NCI-H2227 (cell line): Measurements from ENCODE around the gene ANTKMT.
A peak's percentile ranks its signal among the peaks of the same experiment; 100 is the strongest.

ENCODE experiments used
- DNase-seq: peaks from one replicate; lab custom pipeline; 2025; ENCODE audit not compliant: unreplicated experiment; lab: John Stamatoyannopoulos, UW

ANTKMT gene

DNA sequence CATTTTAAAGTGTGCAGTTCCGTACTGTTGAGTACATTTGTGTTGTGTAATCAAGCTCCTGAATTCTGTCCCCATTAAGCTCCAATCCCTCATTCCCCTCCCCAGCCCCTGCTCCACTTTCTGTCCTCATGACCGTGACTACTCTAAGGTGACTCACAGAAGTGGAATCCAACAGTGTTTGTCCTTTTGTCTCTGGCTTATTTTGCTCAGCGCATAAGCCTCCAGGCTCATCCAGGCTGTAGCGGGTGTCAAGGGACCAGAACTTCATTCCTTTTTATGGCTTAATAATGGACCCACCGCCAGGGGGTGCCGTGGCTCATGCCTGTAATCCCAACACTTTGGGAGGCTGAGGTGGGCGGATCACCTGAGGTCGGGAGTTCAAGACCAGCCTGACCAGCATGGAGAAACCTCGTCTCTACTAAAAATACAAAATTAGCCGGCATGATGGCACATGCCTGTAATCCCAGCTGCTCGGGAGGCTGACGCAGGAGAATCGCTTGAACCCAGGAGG lies 8.2 kb upstream of the ANTKMT start:
- DNase-seq = peak; percentile 59

- DNase-seq = no peak
These were observed 6.9 kb upstream of the ANTKMT start for GRCh38 chr16:714079-714478.

GRCh38 chr16:714558-715476 lies 6.1 kb upstream of the ANTKMT start, which contains the start of gene METRN:
Gene METRN (plus strand): TSS chr16:715118. CDS start chr16:715290, 172 bp downstream.
- peak; percentile 95 for DNase-seq

GRCh38 chr16:715477-716199 lies 5.3 kb upstream of the ANTKMT start:
- peak; percentile 72 for DNase-seq

DNA sequence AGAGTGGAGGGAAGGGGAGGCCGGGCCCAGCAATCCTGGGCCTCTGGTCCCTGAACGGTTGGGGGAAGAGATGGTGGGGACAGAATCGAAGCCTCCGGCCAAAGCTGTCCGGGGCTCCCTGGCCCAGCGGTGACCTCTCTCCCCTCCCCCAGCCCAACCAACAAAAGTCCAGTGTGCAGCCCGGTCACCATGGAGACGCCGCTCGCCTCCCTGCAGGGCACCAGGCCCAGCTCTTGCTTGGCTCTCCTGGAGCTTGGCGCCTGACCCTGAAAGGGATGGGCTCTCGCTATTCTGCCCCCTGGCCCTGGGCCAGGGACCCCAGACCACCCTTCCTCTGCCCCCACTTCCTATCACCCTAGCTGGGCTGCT lies 4.8 kb upstream of the ANTKMT start:
- peak; percentile 72 for DNase-seq

DNA sequence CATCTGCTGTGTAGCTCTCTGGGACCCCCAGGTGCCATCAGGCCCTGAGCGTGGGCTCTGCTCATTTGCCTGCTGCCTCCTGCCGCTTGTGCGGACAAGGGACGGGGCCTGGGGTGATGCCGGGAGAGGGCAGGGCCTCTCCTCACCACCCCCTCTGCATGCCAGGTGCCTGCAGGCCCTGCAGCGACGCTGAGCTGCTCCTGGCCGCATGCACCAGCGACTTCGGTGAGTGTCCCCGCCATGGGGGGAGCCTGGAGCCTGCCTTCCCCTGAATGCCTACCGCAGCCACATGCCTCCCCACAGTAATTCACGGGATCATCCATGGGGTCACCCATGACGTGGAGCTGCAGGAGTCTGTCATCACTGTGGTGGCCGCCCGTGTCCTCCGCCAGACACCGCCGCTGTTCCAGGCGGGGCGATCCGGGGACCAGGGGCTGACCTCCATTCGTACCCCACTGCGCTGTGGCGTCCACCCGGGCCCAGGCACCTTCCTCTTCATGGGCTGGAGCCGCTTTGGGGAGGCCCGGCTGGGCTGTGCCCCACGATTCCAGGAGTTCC lies 4.1 kb upstream of the ANTKMT start:
- DNase-seq = peak; percentile 28

- DNase-seq = no peak
These were observed 3.3 kb upstream of the ANTKMT start for GRCh38 chr16:717450-718245.

- no peak for DNase-seq
These were observed 2.6 kb upstream of the ANTKMT start for GRCh38 chr16:718389-718788.

DNA sequence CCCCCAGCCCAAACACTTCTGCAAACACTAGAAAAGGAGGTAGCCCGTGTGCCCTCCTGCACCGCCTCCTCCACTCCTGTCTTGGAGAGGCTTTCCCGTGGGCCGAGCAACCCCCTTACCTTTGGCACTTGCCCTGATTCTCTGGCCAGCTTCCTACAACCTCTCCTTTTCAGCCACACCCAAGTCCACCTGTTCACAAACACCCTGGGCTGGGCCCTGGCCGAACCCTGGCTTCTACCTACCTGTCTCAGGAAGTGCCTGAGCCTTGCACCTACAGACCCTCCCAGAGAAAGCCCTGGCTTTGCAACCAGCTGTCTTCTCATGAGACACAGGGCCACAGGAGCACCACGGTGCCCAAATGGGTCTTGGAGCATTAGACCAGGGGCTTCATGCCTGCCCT lies 2.0 kb upstream of the ANTKMT start:
- no peak for DNase-seq

GRCh38 chr16:719815-720446 lies 1.0 kb upstream of the ANTKMT start:
- peak; percentile 68 for DNase-seq

- DNase-seq = peak; percentile 89
These were observed 428 bp upstream of the ANTKMT start for GRCh38 chr16:720447-720989.

DNA sequence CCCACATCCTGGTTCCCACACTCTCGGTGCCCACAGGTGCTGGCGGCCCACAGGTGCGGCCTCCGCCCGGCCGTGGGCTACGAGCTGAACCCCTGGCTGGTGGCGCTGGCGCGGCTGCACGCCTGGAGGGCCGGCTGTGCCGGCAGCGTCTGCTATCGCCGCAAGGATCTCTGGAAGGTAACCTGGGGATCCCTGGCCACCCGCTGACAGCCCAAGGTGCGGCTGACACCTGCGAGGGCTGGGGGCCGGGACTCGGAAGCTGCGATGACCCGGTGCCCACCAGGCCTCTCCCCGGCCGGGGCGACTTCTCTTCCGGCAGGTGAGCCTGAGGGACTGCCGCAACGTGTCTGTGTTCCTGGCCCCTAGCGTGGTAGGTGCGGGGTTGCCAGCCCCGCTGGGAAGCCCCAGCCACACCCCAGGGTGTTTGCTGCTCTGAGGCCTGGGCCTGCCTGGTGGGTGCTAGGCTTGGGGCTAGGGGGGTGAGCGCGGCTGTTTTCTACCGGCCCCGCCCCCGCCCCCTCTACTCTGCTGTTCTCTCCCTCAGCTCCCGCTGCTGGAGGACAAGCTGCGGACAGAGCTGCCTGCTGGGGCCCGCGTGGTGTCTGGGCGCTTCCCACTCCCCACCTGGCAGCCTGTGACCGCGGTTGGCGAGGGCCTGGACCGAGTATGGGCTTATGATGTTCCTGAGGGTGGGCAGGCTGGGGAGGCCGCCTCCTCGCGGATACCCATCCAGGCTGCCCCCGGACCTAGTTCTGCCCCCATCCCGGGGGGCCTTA lies 1.0 kb downstream of the ANTKMT start:
- DNase-seq = peak; percentile 41

- DNase-seq = no peak
These were observed 2.1 kb downstream of the ANTKMT start for GRCh38 chr16:722835-723633.

- DNase-seq = no peak
These were observed 2.7 kb downstream of the ANTKMT start for GRCh38 chr16:723695-724094.

- DNase-seq = peak; percentile 53
These were observed 3.5 kb downstream of the ANTKMT start for GRCh38 chr16:724188-725040.

- DNase-seq = no peak
These were observed 4.1 kb downstream of the ANTKMT start for GRCh38 chr16:725041-725376.

DNA sequence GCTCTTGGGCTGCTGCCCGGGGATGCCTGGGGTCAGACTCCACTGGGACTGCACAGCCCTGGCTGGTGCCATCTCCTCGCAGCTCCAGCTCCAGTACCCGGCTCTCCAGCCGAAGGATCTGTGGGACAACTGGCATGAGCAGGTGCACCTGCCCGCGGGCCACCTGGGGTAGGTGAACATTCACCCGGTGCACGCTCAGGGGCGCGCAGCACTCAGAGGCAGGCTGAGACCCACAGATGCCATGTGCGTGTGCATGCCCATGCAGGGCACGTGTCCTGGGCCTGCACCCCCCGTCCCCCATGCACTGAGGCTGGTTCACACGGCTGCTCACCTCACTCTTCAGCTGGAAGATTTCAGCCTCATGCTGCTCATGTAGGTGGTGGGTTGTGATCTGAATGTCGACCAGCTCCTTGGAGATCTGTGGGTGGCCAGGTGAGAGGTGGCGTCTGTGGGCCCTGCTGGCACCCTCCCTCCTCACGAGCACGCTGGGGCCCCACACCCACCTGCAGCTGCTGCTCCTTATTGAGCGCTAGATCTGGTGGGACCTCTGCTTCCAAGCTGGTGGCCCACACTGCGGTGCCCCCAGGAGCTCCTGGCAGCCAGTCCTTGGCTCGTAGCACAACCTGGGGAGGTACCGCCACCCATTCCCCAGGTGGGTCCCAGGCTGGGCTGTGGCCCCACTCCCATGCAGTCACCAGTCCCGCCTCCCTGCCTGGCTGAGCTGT lies 4.7 kb downstream of the ANTKMT start:
- DNase-seq = no peak
